Measurements from ENCODE around the gene TMEM244.

DNA sequence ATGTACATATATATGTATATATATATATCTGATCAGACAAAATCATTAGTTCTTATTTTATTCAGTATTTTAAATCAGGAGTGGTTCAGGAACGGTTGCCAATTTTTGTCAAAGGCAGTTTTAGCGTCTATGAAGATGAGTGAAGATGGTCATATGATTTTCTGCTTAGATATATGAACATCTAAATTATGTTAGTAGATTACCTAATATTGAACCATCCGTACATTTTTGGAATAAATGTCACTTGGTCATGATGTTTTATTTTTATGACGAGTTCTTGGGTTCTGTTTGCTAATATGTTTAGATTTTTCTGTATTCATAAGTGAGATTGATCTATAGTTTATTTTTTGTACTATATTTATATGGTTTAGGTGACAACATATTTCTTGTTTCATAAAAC, 3.3 kb downstream of the TMEM244 start:
- TF ChIP-seq, protein P1, sequence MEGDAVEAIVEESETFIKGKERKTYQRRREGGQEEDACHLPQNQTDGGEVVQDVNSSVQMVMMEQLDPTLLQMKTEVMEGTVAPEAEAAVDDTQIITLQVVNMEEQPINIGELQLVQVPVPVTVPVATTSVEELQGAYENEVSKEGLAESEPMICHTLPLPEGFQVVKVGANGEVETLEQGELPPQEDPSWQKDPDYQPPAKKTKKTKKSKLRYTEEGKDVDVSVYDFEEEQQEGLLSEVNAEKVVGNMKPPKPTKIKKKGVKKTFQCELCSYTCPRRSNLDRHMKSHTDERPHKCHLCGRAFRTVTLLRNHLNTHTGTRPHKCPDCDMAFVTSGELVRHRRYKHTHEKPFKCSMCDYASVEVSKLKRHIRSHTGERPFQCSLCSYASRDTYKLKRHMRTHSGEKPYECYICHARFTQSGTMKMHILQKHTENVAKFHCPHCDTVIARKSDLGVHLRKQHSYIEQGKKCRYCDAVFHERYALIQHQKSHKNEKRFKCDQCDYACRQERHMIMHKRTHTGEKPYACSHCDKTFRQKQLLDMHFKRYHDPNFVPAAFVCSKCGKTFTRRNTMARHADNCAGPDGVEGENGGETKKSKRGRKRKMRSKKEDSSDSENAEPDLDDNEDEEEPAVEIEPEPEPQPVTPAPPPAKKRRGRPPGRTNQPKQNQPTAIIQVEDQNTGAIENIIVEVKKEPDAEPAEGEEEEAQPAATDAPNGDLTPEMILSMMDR (IDR thresholded peaks at IDR 0.05), result no peak
- TF ChIP-seq POLR2AphosphoS5 (IDR thresholded peaks at IDR 0.05), result no peak
